Nephron progenitor cell (in vitro differentiated cells): ENCODE data around the gene AADACL4.
A peak's percentile ranks its signal among the peaks of the same experiment; 100 is the strongest.

Source experiments
- DNase-seq: peaks from one replicate; pipeline ENCODE4 v3.0.0; 2021
- H3K27ac Mint-ChIP-seq: 2 replicates; pipeline ENCODE4 v1.8.0; 2021; ENCODE audit warnings: mild to moderate bottlenecking, moderate library complexity, mixed read lengths
- H3K27me3 Mint-ChIP-seq: 2 replicates; pipeline ENCODE4 v1.8.0; 2021; ENCODE audit warnings: mild to moderate bottlenecking, low read depth, mixed read lengths; ENCODE audit not compliant: poor library complexity
- H3K36me3 Mint-ChIP-seq: 2 replicates; pipeline ENCODE4 v1.8.0; 2021; ENCODE audit warnings: low read depth, mixed read lengths
- H3K4me1 Mint-ChIP-seq: 2 replicates; pipeline ENCODE4 v1.8.0; 2021; ENCODE audit warnings: mixed read lengths
- H3K4me3 Mint-ChIP-seq: 2 replicates; pipeline ENCODE4 v1.8.0; 2021; ENCODE audit warnings: mild to moderate bottlenecking, moderate library complexity, mixed read lengths
- H3K9me3 Mint-ChIP-seq: 2 replicates; pipeline ENCODE4 v1.8.0; 2021; ENCODE audit warnings: mild to moderate bottlenecking, moderate library complexity, mixed read lengths
- CTCF ChIP-seq: fragments of 200-600 bp; sonication (generic); IDR thresholded peaks from 2 replicates; pipeline ENCODE4 v1.5.0; 2021; ENCODE audit warnings: antibody characterized with exemption

AADACL4 gene

GRCh38 chr1:12607263-12607662 lies 36.6 kb upstream of the AADACL4 start:
- H3K4me3 Mint-ChIP-seq = no peak overlapping the region
- H3K27me3 Mint-ChIP-seq = peaks cover 12% of the 10 kb centered on the region
- H3K36me3 Mint-ChIP-seq = peaks cover 65% of the 10 kb centered on the region
- no peak for TF ChIP-seq CTCF
- no peak overlapping the region for H3K27ac Mint-ChIP-seq
- H3K9me3 Mint-ChIP-seq = peaks cover 20% of the 10 kb centered on the region
- DNase-seq = no peak
- H3K4me1 Mint-ChIP-seq = peaks cover 44% of the 10 kb centered on the region

GRCh38 chr1:12608311-12608957 lies 35.5 kb upstream of the AADACL4 start:
- peaks cover 12% of the 10 kb centered on the region for H3K27me3 Mint-ChIP-seq
- no peak overlapping the region for H3K27ac Mint-ChIP-seq
- peaks cover 20% of the 10 kb centered on the region for H3K9me3 Mint-ChIP-seq
- peaks cover 77% of the 10 kb centered on the region for H3K36me3 Mint-ChIP-seq
- no peak for TF ChIP-seq CTCF
- peaks cover 44% of the 10 kb centered on the region for H3K4me1 Mint-ChIP-seq
- H3K4me3 Mint-ChIP-seq = no peak overlapping the region
- no peak for DNase-seq

- Mint-ChIP-seq H3K27ac (peak overlapping the region; percentile 18), H3K4me1 (peaks cover 41% of the 10 kb centered on the region), H3K36me3 (peaks cover 77% of the 10 kb centered on the region), H3K9me3 (peaks cover 20% of the 10 kb centered on the region), H3K4me3 (no peak overlapping the region), H3K27me3 (peaks cover 12% of the 10 kb centered on the region)
- no peak for DNase-seq
- TF ChIP-seq CTCF = no peak
Observed at GRCh38 chr1:12609469-12610003, 34.3 kb upstream of the AADACL4 start.

GRCh38 chr1:12610305-12610935 lies 33.5 kb upstream of the AADACL4 start:
- Mint-ChIP-seq H3K9me3 (peaks cover 20% of the 10 kb centered on the region), H3K27me3 (peaks cover 12% of the 10 kb centered on the region), H3K36me3 (peaks cover 75% of the 10 kb centered on the region), H3K4me1 (peaks cover 47% of the 10 kb centered on the region), H3K27ac (no peak overlapping the region), H3K4me3 (no peak overlapping the region)
- no peak for DNase-seq
- no peak for TF ChIP-seq CTCF

GRCh38 chr1:12610941-12611340 lies 32.9 kb upstream of the AADACL4 start:
- peaks cover 52% of the 10 kb centered on the region for H3K4me1 Mint-ChIP-seq
- H3K36me3 Mint-ChIP-seq = peaks cover 70% of the 10 kb centered on the region
- H3K4me3 Mint-ChIP-seq = no peak overlapping the region
- no peak overlapping the region for H3K27ac Mint-ChIP-seq
- peaks cover 12% of the 10 kb centered on the region for H3K27me3 Mint-ChIP-seq
- H3K9me3 Mint-ChIP-seq = peaks cover 19% of the 10 kb centered on the region
- no peak for DNase-seq
- TF ChIP-seq CTCF = no peak
